Thyroid gland (tissue), 4 donors: ENCODE results near the gene DYNC2I2.

Experiments used
- POLR2A ChIP-seq, 2 donors: fragments of 450-650 bp; IDR thresholded peaks; one replicate each; pipeline ENCODE4 v1.6.1; 2017; ENCODE audit warnings: antibody characterized with exemption in 2 of 2, mild to moderate bottlenecking in 2 of 2, moderate library complexity in 1 of 2
- TF ChIP-seq, protein P1 (sequence below), 6 experiments: fragments of 200-600 bp in 3 of 6; fragments of 450-650 bp in 3 of 6; sonication (generic) in 3 of 6; IDR thresholded peaks; one replicate each; pipeline ENCODE4 v1.5.1; 2016 to 2019; ENCODE audit warnings: antibody characterized with exemption in 6 of 6, mild to moderate bottlenecking in 2 of 6, inconsistent platforms in 1 of 6, moderate library complexity in 1 of 6

DNA sequence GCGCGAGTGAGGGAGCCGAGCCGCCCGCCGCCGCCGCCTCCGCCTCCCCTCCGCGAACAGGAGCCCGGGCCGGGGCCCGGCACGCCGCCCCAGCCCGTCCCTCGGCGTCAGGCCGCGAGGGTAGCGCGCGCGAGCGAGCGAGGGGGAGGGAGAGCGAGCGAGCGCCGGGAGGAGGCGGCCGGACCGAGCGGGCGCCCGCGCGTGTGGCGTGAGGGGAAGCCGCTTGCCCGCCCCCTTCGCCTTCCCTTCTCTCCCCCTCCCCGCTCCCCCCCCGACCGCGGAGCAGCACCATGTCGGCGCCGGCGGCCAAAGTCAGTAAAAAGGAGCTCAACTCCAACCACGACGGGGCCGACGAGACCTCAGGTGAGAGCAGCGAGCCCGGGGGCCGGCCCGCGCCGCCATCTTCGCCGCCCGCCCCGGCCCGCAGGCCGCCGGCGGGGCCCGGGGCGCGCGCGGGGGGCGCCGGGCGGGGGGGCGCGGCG is 32.7 kb upstream of the DYNC2I2 start:
- peak in 1 of 2 donors; percentile 98 for TF ChIP-seq POLR2A (IDR thresholded peaks at IDR 0.05)
- TF ChIP-seq, protein P1, sequence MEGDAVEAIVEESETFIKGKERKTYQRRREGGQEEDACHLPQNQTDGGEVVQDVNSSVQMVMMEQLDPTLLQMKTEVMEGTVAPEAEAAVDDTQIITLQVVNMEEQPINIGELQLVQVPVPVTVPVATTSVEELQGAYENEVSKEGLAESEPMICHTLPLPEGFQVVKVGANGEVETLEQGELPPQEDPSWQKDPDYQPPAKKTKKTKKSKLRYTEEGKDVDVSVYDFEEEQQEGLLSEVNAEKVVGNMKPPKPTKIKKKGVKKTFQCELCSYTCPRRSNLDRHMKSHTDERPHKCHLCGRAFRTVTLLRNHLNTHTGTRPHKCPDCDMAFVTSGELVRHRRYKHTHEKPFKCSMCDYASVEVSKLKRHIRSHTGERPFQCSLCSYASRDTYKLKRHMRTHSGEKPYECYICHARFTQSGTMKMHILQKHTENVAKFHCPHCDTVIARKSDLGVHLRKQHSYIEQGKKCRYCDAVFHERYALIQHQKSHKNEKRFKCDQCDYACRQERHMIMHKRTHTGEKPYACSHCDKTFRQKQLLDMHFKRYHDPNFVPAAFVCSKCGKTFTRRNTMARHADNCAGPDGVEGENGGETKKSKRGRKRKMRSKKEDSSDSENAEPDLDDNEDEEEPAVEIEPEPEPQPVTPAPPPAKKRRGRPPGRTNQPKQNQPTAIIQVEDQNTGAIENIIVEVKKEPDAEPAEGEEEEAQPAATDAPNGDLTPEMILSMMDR (IDR thresholded peaks at IDR 0.05) = no peak
